DMS79 treated with DMSO at 0.1 percent for 48 hours (cell line): ENCODE measurements around the gene ANTXR2.

Experiments
- DNase-seq: peaks from one replicate; lab custom pipeline; 2025; lab: John Stamatoyannopoulos, UW

The ANTXR2 gene

DNA sequence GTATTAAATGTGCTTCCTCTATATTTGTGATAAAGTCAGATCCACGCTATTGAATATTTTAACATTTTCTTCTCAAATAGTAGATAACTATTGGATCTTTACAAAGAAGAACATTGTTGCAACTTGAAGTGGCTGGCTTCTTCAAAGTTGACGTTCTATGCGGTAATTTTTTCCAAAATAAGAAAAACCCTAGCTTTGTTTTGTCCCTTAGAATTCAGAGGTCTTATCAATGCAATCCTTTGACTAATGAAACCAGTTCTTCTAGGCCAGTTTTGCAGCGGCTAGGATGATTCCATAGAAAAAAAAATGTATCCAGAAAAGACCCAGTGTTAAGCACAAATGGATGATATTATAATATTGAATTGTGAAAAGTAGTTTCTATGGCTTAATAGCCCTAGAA lies 89.6 kb downstream of the ANTXR2 start:
- no peak for DNase-seq

DNA sequence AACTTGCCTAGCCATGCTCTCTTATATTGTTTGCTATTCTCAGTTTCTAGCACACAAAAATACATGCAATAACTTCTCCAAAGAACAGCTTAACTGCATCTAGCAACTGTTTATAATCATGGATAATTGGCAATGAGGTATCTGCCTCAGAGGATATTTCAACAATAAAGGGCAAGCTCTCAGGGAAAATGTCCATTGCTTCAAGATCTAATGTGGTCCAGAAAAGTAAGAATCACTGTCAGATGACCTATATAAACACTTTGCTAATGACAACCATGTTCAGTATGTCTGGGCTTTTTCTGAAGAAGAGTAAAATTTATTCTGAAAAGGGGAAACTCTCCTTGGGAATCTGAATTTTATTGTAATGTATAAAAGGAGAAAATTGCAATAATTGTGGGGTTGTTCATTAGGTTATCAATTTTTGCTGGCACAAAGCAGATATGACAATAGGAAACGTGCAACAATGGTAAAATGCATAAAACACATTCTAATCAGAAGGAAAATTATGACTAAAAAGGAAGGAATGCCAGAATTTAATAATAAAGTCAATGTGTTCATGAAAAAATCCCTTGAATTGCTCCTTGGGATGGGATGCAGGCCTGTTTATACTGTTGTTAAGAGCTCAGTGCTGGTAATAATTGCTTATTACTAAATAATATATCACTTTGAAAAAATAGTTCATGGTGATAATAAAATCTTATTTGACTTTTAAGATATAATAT lies 90.3 kb downstream of the ANTXR2 start:
- DNase-seq = no peak

DNA sequence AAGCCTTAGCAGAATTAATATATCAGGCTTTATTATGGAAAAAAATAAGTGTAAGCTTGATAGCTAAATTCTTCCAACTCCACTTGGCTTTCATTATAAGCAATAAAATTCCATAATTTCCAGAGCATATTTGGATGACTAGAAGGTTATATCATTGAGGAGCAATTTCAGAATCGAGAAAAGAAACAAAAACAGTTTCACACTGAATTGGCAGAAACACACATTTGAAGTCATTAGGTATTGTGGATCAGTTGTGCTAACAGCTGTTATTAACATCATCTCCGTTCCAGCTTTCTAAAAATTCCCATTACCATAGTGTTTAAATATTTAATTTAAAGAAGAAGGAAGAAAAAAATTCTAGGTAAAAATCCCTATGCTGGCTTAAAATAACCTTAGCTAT lies 92.6 kb downstream of the ANTXR2 start:
- no peak for DNase-seq

GRCh38 chr4:79979785-79980437 lies 93.1 kb downstream of the ANTXR2 start:
- DNase-seq = no peak

DNA sequence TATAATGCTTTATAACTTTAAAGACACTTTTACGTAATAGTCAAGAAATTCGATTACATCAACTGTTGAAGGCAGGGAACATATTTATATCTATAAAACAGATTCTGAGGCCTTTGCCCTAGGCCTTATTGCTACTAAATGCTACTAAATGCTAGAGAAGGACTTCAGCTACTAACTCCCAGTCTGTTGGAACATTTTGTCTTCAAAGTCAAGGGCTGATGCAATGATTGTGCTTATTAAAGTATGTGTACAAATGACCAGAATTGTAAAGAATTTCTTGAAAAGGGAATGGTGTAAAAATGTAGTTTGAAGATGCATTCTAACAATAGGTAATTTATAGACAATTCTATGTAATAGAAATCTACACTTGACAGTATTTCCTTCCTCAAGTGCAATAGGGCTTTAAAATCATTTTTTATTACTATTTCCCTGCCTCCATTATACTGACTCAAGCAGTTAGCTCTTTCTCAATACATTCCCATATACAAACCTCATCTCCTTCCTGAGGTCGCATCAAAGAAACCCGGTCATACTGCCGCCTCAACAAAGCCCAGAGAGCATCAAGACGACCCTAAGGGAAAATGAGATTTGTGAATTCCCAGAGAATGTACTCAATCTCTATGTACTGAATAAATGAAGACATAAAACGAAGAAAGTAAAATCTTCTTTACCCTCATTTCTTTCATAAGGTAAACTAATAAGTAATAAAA lies 95.7 kb downstream of the ANTXR2 start:
- DNase-seq = no peak

DNA sequence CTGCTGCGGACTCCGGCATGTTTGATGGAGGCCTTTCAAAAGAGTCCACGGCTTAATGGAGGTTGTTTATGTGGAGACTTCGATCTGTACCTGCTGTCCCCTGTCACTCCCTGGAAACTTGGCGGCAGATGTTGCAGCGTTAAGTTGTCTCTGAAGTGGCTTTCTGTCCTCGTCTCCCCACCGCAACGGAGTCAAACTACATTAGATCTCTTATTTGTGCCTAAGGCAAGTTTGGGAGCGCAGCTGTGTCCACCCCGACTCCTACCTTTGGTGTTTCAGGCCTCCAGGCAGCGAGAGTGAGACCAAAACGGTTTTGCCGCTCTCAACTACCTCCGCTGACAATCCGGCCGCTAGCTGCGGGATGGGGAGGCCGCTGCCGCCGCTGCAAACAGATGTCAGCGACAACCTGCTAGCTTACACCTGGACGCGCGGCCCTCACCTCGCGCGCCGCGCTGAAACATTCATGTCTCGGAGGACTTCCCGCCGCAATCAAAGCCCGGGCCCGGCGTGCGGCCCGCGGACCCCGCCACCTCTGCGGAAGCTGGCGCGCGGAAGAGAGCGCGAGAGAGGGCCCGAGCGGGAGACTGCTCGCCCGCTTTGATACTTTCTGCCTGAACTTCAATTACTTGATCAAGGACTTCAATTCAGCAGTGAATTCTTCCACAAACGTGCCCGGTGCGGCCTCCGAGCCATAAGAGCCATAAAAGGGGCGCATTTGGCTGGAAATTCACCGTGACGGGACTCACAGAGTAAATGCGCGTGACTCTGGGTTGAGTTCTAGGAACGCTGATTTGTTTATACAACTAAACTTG lies 108.4 kb downstream of the ANTXR2 start:
- no peak for DNase-seq

DNA sequence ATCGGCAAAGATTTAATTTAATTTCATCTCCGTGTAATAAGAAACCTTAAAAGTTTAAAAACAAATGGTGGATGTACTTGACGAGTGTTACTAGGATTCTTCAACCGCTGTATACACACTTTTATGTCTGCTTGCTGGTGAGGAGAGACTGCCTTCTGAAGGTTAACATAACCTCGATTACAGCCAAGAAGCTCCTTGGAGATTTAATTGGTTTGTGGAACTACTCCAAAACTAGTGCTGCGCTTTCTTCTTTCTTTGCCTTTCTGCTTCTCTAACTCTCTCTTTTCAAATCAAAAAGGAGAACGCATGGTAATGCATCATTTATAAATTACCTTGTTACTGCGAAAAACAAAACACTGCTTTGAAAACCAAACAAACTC lies 109.0 kb downstream of the ANTXR2 start:
- DNase-seq = no peak

- no peak for DNase-seq
Observed at GRCh38 chr4:79959652-79960051, 113.4 kb downstream of the ANTXR2 start.

DNA sequence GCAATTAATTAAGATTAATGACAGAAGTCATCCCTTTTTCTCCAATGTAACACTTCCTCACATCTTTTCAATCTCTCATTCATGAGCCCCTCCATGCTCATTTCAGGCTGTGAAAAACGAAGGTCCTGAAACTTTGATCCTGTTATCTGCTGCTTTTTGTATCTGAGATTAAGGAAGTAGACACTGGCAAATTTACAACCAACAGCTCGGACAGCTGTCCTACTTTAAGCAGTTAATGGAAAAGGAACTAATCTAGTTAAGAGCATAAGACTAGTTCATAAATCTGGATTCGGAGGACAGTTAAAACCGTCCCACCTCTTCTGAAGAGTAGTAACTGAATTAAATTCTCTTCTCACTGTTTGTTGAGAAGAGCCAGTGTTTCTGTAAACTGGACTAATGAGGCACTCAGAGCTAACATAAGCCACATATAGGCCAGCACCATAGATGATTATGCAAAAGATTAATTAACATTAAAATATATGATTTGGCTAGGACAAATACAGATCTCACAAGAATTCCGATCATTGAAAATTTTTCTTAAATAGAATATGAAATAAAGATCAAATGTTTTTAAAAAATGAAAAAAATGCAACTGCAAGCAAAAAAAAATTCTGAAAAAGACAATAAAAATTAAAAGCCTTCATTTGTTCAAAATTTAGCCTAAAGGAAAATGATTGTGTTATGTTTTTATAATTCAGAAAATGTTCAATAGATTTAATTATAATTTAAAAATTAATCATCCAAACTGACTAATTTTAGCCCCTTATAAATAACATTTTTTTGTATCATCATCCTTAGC lies 114.4 kb downstream of the ANTXR2 start:
- no peak for DNase-seq

DNA sequence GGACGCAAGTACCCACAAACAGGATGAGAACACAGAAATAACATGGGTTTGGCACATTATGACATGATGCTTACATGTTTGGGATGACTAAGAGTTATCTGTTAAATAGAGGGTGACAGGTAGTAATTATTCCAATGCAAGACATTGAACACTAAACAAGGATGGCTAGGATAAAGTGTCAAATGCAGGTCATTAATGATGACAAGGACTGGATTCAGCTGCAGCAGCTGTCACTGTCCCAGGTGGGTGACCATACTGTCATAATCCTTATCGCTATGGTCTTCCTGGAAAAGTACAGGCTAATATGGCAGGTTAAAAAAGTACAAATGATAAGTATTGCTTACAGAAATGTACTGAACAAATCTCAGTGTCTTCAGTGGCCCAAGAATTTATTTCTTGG lies 123.9 kb downstream of the ANTXR2 start:
- no peak for DNase-seq

GRCh38 chr4:79948739-79949138 lies 124.3 kb downstream of the ANTXR2 start:
- DNase-seq = no peak

GRCh38 chr4:79948261-79948660 lies 124.8 kb downstream of the ANTXR2 start:
- DNase-seq = no peak

GRCh38 chr4:79947386-79947785 lies 125.6 kb downstream of the ANTXR2 start:
- no peak for DNase-seq

DNA sequence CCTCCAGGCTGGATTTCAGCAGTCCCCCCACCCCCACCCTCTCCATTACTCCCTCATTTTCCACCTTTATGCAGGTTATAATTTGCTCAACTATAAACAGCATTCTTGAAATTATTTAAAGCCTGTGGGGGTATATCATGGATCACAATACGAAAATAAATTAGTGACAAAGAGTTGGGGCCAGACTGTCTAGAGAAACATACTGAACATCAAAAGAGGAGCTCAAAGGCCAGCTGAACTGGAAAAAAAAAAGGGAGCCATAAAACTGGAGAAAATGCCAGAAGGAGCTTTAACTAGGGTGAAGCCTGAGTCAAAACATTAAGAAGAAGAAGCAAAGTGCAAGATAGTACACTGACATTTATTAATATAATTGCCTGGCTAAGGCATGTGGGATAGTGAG lies 137.8 kb downstream of the ANTXR2 start:
- no peak for DNase-seq

DNA sequence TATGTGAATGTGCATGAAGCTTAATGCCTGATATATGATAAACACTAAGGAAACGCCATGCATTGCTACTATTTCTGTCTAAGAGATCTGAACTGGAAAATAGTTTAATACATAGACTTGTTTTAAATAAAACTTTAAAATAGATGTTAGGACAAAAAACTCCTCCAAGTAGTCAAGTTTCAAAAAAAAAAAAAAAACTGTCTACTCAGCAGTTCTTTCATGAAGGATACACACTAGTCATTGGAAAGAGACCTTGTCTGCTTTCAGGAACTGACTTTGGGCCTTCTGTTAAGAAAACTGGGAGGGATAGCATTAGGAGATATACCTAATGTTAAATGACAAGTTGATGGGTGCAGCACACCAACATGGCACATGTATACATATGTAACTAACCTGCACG lies 138.4 kb downstream of the ANTXR2 start:
- DNase-seq = no peak

DNA sequence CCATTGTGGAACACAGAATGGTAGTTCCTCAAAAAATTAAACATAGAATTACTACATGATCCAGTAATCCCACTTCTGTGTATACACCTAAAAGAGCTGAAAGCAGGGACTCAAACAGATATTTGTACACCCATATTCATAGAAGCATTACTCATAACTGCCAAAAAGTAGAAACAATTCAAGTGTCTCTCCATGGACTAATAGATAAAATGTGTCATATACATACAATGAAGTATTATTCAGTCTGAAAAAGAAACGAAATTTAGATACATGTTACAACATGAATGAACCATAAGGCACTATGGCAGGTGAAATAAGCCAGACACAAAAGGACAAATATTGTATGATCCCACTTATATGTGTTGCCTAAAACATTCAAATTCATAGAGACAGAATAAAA lies 145.1 kb downstream of the ANTXR2 start:
- no peak for DNase-seq

DNA sequence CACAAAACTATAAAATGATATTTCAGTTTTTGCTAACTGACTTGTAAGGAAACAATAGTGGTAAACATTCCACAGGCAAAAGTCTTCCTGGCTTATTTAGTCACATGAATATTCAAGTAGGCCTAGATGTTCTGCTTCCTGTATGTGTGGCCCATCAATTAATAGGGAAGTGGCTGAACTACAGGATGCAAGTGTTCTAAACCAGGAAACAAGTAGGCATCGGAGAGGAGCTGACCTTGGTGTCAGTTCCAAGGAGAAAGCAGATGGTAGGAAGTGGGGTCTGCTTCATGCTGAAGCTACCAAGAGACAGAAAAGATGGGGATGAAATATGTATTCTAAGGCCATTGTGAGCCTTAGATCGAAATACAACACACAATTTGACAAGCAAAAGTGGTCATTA lies 149.7 kb downstream of the ANTXR2 start:
- no peak for DNase-seq

DNA sequence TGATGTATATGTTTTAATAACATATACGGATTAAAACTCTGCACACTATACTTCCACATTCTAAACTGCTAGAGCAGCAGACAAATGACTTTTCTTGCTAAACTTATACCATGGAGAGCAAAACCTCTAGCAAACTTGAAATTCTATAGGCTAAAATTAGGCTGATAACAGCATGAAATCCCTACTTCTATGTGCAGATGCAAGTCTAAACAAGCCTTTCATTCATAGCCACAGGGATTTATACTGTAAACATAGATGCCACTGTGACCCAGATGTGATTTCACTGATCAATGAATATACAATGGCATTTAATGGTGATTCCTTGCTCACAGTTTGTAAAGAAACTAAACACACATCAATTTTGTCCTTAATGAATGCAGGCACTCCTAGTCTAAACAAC lies 151.0 kb downstream of the ANTXR2 start:
- no peak for DNase-seq

- no peak for DNase-seq
Observed at GRCh38 chr4:79920163-79920853, 152.7 kb downstream of the ANTXR2 start.

DNA sequence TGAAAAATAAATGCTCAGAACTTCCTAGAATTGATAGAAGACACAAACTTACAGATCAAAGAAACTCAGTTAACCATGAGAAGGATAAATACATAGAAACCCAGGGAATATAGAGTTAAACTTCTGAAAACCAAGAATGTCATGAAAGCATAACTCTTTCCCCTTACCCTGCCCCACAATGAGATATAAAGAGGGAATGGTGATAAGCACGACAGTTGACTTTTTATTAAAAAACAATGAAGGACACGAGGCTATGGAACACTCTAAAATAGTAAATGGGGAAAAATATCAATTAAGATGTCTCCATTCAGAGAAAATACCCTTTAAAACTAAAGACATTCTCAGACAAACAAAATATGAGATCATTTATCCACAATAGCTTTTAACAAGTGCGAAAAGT lies 154.7 kb downstream of the ANTXR2 start:
- no peak for DNase-seq

DNA sequence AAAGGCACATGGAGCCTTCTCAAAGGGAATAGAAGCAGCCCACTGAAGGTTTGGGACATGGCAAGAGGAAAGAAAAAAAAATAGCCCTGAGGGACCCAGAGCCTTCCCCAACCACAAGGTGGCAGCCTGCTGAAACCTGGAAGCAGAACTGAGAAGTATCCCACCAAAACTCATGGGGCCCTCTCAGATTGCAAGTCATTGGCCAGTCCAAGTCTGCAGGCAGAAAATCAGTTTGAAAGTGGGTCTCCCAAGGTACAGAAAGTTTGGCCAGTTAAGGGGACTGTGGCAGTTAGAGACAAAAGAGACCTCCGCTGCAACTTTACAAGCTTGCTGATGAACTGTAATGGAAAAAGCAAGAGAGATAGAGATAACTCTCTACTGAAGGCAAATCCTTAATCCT lies 155.8 kb downstream of the ANTXR2 start:
- DNase-seq = no peak
